Measurements from ENCODE around the gene OR1K1. TPM values are rescaled to one million over a fixed set of nuclear protein-coding genes. Genes with fewer than 3 reads are reported as not detected.
"Not testable (repeated sequence)": the region's sequence is repeated elsewhere in the genome, so short reads cannot be mapped to it uniquely, and the experiment has no call there.

Gene OR1K1
- total and polyA plus RNA-seq, 2 experiments from 2014 or later, result not detected

DNA sequence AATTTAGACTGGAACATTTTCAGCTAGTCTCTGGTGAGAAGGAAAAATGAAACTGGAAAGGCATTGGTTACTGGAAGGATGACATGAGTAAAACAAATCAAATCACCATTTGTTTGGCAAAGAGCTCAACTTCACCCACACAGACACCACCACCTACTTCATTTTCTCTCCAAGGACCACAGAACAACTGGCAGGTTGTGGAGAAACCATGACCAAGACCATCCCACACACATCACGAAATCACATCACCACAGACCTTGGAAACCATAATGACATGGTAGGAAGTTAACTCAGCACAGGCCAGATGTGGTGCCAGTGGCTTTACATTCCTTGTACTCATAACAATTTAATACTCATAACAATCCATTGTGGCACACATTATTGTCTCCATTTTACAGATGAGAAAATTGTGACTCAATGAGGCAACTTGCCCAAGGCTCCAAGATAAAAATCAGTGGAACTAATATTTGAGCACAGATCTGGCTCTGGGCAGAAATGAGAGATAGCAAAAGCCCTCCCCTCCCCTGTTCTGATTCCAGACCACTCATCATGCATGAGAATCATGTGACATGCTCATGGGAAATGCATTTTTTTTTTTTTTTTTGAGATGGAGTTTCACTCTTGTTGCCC is 7.5 kb downstream of the OR1K1 start:
- H3K27ac ChIP-seq, result no peak overlapping the region
- no peaks in the 10 kb centered on the region for H3K79me2 ChIP-seq
- H3K9me2 ChIP-seq (replicated peaks; ENCODE audit: insufficient read depth), result no peaks in the 10 kb centered on the region
- DNase-seq (ENCODE audit: low spot score), result no peak
- WGBS (ENCODE audit: low lambda C conversion rate, missing lambda C conversion rate), result 75% methylated on average over 1 of the region's 1 CpG
- no peaks in the 10 kb centered on the region for H3K36me3 ChIP-seq (replicated peaks; ENCODE audit: insufficient read depth, low read depth)
- H3K27me3 ChIP-seq, result no peaks in the 10 kb centered on the region
- no peak overlapping the region for H2AFZ ChIP-seq
- no peaks in the 10 kb centered on the region for H3K9me3 ChIP-seq (ENCODE audit: low read depth)
- TF ChIP-seq, protein P1, sequence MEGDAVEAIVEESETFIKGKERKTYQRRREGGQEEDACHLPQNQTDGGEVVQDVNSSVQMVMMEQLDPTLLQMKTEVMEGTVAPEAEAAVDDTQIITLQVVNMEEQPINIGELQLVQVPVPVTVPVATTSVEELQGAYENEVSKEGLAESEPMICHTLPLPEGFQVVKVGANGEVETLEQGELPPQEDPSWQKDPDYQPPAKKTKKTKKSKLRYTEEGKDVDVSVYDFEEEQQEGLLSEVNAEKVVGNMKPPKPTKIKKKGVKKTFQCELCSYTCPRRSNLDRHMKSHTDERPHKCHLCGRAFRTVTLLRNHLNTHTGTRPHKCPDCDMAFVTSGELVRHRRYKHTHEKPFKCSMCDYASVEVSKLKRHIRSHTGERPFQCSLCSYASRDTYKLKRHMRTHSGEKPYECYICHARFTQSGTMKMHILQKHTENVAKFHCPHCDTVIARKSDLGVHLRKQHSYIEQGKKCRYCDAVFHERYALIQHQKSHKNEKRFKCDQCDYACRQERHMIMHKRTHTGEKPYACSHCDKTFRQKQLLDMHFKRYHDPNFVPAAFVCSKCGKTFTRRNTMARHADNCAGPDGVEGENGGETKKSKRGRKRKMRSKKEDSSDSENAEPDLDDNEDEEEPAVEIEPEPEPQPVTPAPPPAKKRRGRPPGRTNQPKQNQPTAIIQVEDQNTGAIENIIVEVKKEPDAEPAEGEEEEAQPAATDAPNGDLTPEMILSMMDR (IDR thresholded peaks at IDR 0.05; ENCODE audit: poor library complexity), result no peak
- TF ChIP-seq EZH2 (IDR thresholded peaks at IDR 0.05; ENCODE audit: borderline replicate concordance) (no peak), EZH2phosphoT487 (IDR thresholded peaks at IDR 0.05; ENCODE audit: low read depth, severe bottlenecking, unreplicated experiment) (no peak)
- H4K20me1 ChIP-seq (ENCODE audit: insufficient read depth, poor library complexity, severe bottlenecking), result no peaks in the 10 kb centered on the region
- no peaks in the 10 kb centered on the region for H3K4me1 ChIP-seq (ENCODE audit: insufficient read depth)
- no peak overlapping the region for H3K4me3 ChIP-seq
- H3K4me2 ChIP-seq, result no peak overlapping the region

DNA sequence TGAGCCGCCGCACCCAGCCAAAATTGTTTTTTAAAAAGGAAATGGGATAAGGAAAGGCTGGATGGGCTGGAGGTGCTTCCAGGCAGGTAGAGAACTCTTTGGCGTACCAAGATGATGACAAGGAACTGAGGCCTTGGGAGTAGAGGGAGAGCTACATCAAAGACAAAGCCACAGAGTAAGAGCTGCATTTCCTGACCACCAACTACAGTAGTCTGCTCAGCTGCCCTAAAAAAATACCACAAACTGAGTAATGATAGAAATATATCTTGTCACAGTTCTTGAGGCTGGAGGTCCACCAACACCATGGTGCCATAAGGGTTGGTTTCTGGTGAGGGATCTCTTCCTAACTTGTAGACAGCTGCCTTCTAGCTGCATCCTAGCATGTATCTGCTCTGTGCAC is 8.2 kb downstream of the OR1K1 start:
- Histone ChIP-seq H3K4me1 (ENCODE audit: insufficient read depth) (no peaks in the 10 kb centered on the region), H3K79me2 (no peaks in the 10 kb centered on the region), H2AFZ (no peak overlapping the region), H3K27ac (no peak overlapping the region), H3K9me2 (replicated peaks; ENCODE audit: insufficient read depth) (no peaks in the 10 kb centered on the region), H4K20me1 (ENCODE audit: insufficient read depth, poor library complexity, severe bottlenecking) (no peaks in the 10 kb centered on the region), H3K36me3 (replicated peaks; ENCODE audit: insufficient read depth, low read depth) (no peaks in the 10 kb centered on the region), H3K9me3 (ENCODE audit: low read depth) (no peaks in the 10 kb centered on the region), H3K4me3 (no peak overlapping the region), H3K27me3 (no peaks in the 10 kb centered on the region), H3K4me2 (no peak overlapping the region)
- no peak for TF ChIP-seq EZH2 (IDR thresholded peaks at IDR 0.05; ENCODE audit: borderline replicate concordance)
- DNase-seq (ENCODE audit: low spot score), result no peak
- 96% methylated on average over 3 of the region's 3 CpGs for WGBS (ENCODE audit: low lambda C conversion rate, missing lambda C conversion rate)

DNA sequence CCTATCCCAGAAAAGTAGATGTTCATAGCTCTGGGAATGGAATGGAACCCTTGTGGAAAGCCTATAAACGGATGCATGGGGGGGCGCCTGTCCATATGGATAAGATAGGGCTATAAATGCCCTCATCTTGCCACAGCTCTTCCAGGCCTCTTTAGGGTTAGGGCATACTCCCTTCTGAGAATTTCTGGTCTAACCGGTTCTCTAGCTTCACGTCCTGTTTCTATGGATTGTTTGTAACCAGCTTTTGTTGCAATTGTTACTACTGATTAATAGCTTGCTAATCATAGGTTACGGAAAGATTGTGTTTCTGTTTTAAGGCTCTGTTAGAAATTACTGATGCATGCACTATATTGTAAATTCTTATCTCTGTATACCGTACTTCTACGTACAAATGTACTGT is 9.3 kb downstream of the OR1K1 start:
- H3K4me1 ChIP-seq (ENCODE audit: insufficient read depth); H3K9me3 ChIP-seq (ENCODE audit: low read depth); H3K4me3 ChIP-seq; H3K79me2 ChIP-seq; H4K20me1 ChIP-seq (ENCODE audit: insufficient read depth, poor library complexity, severe bottlenecking); H3K9me2 ChIP-seq (replicated peaks; ENCODE audit: insufficient read depth); H3K27ac ChIP-seq; H3K36me3 ChIP-seq (replicated peaks; ENCODE audit: insufficient read depth, low read depth); H3K27me3 ChIP-seq; H2AFZ ChIP-seq; DNase-seq (ENCODE audit: low spot score): not testable (repeated sequence)
- H3K4me2 ChIP-seq, result peak overlapping the region; percentile 13
- 50% methylated on average over 7 of the region's 7 CpGs for WGBS (ENCODE audit: low lambda C conversion rate, missing lambda C conversion rate)

DNA sequence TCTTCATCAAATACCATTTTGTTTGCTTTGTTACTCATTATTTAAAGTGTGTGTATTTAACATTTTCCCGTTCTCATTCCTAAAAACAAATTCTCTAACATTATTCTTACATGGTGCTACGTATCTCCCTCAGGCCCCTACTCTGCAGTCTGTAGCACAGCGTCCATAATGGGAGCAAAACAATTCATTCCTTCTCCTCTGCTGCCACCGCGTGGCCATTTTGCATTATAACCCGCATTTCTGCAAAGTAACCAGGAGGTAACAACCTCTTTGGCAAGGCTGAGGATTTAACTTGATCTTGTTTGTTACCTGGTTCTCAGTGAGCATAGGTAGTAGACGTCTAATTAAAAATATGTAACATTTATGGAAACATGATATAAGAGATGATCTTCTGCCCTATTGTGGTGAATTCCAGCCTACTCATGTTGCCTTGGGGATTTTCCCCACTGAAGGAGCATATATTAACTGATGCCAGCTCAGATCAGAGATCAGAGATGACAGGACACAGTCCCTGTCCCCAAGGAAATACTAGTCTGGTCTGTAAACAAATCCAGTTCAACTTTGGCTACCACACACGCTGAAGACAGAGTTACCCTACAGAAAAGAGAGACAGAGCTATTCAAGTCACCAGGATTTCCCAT is 10.5 kb downstream of the OR1K1 start:
- no peaks in the 10 kb centered on the region for H3K9me2 ChIP-seq (replicated peaks; ENCODE audit: insufficient read depth)
- H3K4me1 ChIP-seq (ENCODE audit: insufficient read depth), result no peaks in the 10 kb centered on the region
- H3K36me3 ChIP-seq (replicated peaks; ENCODE audit: insufficient read depth, low read depth), result no peaks in the 10 kb centered on the region
- no peaks in the 10 kb centered on the region for H4K20me1 ChIP-seq (ENCODE audit: insufficient read depth, poor library complexity, severe bottlenecking)
- DNase-seq (ENCODE audit: low spot score), result peak; percentile 85
- 5% methylated on average over 8 of the region's 8 CpGs for WGBS (ENCODE audit: low lambda C conversion rate, missing lambda C conversion rate)
- H3K9me3 ChIP-seq (ENCODE audit: low read depth), result no peaks in the 10 kb centered on the region
- no peak overlapping the region for H3K4me3 ChIP-seq
- H3K27me3 ChIP-seq, result no peaks in the 10 kb centered on the region
- no peak overlapping the region for H3K27ac ChIP-seq
- no peaks in the 10 kb centered on the region for H3K79me2 ChIP-seq
- TF ChIP-seq, protein P1 (IDR thresholded peaks at IDR 0.05; ENCODE audit: poor library complexity), result peak; percentile 78
- TF ChIP-seq EZH2phosphoT487 (IDR thresholded peaks at IDR 0.05; ENCODE audit: low read depth, severe bottlenecking, unreplicated experiment) (no peak), EZH2 (IDR thresholded peaks at IDR 0.05; ENCODE audit: borderline replicate concordance) (no peak)
- no peak overlapping the region for H3K4me2 ChIP-seq
- H2AFZ ChIP-seq, result no peak overlapping the region
